HG03342 (cell line): ENCODE data around the gene CDC26.
"Not testable (repeated sequence)": the region's sequence is repeated elsewhere in the genome, so short reads cannot be mapped to it uniquely, and the experiment has no call there.

Experiments used
- ATAC-seq: cut with Tn5 transposase; IDR thresholded peaks from one replicate; pipeline ENCODE4 v1.9.1; 2021; ENCODE audit warnings: mild to moderate bottlenecking, moderate library complexity; ENCODE audit not compliant: unreplicated experiment

CDC26 gene

DNA sequence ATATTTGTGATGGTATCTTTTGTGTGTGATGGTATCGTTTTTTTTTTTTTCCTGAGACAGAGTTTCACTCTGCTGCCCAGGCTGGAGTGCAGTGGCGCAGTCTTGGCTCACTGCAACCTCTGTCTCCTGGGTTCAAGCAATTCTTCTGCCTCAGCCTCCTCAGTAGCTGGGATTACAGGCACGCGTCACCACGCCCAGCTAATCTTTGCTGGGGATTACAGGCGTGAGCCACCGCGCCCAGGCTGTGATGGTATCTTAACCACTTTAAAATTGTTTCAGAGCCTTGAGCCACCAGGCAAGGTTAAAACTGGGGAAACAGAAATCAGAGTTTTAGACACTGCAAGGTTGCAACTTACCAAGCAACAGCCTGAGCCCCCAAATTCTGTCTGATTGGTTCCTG, 20.9 kb upstream of the CDC26 start:
- ATAC-seq: not testable (repeated sequence)

DNA sequence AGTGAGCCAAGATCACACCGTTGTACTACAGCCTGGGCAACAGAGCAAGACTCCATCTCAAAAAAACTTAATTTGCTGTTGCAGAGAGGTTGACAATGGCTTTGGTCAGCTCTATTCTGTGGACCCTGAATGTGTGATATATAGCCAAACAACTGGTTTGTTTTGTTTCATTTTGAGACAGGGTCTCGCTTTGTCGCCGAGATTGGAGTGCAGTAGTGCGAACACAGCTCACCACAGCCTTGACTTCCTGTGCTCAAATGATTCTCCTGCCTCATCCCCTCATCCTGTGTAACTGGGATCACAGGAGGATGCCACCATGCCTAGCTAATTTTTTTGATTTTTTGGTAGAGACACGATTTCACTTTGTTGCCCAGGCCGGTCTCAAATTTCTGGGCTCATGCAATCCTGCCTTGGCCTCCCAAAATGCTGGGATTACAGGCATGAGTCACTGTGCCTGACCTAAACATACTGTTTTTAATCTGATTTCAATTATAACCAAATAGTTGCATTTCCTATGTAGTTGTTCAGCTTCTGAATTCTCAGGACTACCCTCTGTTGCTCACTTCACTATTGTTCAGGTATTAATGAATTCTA, 18.0 kb upstream of the CDC26 start:
- ATAC-seq: no peak

DNA sequence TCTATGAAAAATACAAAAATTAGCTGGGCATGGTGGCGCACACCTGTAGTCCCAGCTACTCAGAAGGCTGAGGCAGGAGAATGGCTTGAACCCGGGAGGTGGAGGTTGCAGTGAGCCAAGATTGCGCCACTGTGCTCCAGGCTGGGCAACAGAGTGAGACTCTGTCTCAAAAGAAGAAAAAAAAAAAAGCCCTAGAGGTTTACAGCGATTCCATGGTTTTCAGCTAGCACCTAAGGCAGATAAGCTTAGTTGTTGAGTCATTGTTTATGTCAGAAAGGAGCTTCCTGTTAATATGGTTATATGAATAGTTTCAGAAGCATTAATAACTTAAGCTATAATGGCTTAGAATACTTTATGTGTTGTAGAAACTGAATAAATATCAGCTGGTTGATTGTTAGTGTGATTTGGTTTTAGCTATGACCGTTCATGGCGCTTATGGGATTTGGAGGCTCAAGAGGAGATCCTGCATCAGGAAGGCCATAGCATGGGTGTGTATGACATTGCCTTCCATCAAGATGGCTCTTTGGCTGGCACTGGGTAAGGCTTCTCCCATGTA, 14.8 kb upstream of the CDC26 start:
- ATAC-seq: no peak

DNA sequence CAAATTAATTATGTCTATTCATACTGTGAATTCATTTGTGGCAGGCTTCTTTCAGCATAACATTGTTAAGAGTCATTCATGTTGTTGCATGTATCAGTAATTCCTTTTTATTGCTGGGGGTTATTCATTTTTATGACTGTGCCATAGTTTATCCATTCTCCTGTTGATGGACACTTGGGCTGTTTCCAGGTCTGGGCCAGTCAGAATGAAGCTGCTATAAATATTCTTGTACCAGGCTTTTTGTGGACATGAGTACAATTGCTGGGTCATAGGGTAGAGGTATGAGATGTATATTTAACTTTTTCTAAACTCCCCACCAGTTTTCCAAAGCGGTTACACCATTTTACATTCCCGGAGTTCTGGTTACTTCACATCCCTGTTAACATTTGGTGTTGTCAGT, 13.7 kb upstream of the CDC26 start:
- ATAC-seq: no peak

DNA sequence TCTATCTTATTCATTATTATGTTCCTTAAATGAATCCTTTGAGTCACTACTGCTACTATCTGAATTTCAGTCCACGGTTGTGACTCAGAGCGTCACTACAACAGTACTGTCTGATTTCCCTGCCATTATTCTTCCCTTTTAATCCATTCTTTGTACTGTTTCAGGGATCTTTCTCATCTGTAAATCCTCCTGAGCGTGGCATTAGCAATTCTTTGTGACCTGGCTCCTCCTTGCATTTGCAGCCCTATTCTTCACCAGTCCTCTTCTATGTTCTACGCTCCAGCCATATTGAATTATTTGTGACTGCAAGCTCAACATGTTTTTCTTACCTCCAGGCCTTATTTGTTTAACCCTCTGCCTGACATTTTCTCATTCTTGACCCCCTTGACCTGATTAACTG, 6.0 kb upstream of the CDC26 start:
- ATAC-seq: no peak

DNA sequence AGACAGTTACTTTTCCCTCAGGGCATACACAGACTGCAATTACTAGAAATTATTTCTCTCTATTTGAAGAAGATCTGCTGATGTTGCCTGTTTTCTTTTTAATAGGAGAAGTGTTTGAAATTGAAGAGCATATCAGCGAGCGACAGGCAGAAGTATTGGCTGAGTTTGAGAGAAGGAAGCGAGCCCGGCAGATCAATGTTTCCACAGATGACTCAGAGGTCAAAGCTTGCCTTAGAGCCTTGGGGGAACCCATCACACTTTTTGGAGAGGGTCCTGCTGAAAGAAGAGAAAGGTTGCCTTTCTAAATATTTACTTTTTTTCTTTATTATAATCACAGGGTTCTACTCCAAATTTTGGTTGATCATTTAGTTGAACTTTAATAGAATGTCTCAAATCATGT, 3.5 kb upstream of the CDC26 start:
- no peak for ATAC-seq

DNA sequence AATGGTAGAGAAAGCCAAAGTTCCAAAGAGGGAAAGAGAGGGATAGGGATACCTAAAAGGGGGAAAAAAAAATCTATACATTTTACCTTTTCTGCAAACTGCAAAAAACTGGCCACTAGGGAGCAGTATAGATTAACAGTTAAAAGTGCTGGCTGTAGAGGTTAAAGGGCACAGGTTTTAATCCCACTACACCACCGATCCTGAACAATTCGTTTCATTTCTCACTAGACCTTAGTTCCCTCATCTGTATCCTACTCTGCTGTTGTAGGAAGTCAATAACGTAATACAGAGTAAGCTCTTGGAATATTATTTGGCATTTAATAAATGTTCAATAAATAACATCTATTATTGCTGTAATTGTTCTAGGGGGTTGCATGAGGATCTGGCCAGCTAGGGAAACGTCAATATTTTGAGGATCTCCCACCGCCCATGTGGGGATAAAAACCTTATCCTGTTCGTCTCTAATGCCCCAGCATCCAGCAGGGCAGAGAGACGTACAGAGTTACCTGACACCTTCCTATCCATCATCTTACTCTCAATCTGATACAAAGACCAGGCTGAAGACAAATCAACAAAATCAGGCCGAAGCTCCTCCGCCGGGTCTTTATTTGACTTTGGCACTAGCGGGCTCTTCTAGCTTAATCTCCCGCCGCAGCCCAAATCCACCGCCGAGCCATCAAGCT, 757 bp downstream of the CDC26 start:
- ATAC-seq: peak; percentile 2

DNA sequence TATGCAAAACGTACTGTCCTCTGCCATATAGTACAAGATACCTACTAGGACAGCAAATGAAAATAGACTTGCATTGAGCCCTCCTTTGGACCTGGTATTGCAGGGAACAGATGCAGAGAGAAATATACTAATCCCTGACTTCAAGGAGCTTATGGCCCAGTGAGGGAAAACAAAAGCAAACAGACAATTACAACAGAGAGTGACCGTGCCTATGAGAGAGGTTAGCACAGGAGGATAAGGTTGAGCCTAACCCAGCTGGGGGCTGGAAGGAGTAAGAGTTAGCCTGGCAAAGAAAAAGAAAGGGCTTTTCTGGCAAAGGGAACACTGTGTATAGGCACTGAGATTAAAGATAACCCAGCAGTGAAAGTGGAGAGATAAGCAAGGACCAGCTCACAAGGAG, 5.5 kb downstream of the CDC26 start:
- ATAC-seq: no peak

DNA sequence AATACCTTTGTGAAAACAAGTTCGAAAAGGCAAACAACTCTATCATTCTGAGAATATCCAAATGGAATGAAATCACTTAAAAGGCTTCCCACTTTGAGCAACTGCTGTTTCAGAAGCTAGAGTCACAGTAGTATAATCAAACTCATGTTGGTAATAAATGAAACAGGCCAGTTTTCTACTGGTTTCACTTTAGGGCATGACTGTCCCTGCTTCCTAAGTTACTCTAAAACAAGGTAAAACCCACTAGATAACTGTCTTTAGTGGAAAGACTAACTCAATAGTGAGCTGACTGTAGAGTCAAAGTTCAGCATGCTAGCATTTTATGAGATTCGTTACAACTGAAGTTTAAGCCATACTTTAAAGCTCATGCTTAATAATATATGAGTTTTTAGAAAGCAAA, 6.0 kb downstream of the CDC26 start:
- no peak for ATAC-seq

DNA sequence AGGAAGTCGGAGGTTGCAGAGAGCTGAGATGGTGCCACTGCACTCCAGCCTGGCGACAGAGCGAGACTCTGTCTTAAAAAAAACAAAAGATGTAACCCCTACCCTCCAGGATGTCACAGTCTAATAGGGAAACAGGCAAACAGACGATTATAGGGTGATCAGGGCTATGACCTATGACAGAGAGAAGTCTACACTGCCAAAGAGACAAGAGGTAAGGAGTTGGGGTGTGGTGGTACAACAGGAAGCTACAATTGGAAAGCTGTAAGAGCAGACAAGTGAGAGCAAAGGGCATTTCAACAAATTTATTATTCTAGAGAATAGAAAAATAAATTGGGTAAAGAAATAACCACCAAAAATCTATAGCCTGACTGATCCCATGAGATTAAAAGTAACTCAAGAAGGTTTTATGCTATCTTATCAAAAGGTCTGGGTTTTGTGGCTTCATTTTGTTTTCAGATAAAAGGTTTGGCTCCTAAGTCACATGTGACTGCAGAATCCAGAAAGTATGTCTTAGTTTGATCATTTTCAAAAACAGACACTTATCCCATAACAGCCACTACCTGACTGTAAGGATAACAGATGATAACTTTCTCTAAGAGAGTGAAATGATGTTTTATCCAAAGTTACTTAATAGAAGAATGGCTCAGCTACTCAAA, 7.3 kb downstream of the CDC26 start:
- no peak for ATAC-seq

DNA sequence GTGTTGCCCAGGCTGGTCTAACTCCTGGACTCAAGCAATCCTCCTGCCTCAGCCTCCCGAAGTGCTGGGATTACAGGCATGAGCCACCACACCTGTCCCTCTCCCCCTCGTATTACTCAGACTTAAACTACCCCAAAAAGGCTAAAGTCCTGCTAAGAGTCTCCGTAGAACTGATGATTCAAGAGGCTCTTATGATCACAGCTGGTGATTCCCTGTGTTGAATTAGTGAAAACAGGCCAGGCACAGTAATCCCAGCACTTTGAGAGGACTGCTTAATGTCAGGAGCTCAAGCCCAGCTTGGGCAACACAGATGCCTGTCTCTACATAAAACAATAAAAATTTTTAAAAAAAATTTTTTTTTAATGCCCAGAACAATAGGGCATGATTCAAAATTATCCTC, 9.2 kb downstream of the CDC26 start:
- no peak for ATAC-seq

DNA sequence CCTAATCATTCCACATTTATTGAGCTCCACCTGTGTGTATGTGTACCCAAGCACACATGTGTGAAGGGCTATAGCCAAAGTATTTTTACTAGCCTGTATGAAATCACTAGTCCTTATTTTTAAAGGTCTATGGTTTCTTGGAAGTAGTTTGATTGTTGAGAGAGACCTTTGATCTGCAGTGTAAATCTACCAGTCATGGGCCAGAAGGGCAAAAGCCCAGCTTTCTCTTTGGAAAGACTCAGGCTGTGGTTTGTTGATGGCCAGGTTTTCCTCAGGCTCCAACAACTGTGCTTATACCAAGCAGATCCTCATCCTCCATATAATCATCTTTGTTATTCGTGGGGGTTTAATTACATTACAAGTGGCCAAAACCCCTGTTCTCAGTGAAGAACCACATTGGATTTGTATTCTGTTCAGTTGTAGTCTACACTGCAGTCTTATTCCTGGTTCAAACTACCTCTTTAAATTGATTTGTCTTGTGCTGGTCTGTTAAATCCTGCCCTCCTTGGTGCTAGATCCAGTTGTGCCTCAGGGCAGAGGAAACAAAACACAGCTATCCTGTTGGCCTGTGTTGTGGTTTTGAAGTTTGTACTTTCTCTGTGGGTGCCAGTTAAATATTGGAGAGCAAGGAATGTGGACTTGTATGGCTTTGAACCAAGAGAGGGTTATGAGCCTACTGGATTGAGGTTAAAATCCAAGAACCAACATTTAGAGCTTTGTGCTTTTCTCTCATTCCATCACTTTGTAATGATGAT, 13.3 kb downstream of the CDC26 start:
- ATAC-seq: no peak

DNA sequence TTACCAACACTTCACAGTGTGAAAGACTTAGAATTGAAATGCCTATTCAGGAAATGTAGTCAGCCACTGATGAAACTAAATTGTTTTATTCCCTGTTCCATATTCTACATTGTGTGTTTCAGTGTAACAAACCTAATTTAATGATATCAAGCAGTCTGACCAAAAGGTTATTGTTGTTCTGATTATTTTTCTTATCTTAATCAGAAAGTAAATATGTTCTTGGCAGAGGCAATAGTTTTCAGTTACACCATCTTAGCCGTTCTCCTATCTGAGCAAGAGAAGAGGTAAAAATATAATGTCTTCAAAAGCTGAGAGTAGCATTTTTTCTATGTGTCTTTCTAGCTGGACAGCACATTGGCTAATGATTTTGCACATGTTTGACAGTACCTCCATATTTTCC, 17.1 kb downstream of the CDC26 start:
- ATAC-seq: no peak

DNA sequence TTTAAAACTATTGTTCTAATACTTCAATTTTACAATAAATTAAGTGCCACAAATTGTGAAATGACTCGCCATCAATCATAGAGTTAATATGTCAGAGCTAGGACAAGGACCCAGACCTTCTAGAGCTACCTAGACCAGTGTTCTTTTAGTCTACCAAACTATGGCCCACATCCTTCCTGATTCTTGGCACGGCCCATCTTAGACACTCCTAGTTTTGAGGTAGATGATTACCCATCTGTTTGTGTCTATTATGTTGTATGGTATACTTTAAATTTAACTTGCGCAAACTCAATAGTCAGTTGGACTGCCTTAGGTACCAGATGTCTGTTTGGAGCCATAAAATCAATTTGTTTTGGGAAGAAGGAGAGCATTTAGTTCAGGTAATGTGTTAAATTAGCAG, 17.5 kb downstream of the CDC26 start:
- no peak for ATAC-seq

DNA sequence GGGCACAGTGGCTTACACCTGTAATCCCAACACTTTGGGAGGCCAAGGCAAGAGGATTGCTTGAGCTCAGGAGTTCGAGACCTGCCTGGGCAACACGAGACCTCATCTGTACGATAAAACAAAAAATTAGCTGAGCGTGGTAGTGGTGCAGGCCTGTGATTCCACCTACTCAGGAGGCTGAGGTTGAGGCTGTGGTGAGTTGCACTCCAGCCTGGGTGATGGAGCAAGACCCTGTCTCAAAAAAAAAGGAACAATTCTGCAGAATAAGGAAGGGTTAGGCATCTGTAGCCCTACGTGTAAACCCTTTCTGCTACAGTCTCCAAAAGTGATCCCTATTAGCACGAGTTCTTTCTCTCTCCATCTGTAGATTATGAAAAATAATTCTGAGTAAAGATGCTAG, 19.9 kb downstream of the CDC26 start:
- ATAC-seq: no peak

DNA sequence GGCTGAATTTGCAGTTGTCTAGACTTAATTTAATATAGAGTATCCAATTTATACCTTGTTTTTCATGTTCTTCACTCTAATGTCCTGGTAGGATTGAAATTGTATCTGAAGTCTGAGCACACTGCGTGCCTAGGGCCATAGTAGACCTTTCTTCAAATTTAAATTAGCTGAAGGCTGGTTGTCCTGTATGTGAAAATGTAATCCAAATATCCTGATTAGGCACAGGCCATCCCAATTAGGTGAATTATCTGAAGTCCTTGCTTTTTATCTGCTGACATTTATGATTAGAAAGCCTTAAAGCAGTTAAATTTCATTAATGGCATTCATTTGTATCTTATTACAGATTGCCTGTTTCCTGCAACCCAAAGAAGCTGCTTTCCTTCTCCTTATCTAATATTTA, 20.4 kb downstream of the CDC26 start:
- no peak for ATAC-seq

DNA sequence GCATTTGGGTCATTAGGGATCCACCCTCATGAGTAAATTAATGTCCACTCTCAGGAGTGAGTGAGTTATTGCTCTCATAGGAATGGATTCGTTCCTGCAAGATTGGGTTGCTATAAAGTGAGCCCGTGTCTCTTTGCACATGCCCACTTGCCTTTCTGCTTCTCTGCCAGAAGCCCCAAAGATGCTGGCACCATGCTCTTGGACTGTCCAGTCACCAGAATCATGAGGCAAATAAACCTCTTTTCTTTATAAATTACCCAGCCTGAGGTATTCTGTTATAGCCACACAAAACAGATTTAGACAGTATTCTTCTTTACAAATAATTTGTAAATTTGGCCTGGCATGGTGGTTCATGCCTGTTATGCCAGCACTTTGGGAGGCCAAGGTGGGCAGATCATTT, 24.6 kb downstream of the CDC26 start:
- no peak for ATAC-seq

DNA sequence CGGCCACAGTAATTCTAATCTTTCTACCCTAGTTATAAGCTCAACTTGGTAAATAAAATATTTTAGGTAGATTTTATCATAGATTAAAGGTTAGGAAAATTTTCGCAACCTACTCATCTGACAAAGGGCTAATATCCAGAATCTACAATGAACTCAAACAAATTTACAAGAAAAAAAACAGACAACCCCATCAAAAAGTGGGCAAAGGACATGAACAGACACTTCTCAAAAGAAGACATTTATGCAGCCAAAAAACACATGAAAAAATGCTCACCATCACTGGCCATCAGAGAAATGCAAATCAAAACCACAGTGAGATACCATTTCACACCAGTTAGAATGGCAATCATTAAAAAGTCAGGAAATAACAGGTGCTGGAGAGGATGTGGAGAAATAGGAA, 25.7 kb downstream of the CDC26 start:
- not testable (repeated sequence) for ATAC-seq

DNA sequence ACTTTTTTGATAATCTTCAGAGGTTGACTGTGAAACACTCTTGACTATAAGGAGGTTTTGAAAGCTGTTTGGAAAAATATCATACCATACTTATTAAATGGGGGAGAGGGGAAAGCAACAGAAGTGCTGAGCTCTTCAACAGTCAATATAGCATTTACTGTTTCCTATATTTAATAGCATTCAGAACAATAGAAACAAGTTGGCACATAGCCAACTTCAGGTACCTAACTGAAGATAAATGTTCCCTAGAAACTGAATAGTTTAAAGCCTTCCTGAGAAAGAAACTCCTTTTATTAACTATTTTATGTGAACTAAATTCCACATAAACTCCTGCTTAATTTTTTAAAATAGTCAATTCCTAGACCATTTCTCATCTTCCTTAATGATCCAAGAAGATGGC, 27.7 kb downstream of the CDC26 start:
- ATAC-seq: no peak

DNA sequence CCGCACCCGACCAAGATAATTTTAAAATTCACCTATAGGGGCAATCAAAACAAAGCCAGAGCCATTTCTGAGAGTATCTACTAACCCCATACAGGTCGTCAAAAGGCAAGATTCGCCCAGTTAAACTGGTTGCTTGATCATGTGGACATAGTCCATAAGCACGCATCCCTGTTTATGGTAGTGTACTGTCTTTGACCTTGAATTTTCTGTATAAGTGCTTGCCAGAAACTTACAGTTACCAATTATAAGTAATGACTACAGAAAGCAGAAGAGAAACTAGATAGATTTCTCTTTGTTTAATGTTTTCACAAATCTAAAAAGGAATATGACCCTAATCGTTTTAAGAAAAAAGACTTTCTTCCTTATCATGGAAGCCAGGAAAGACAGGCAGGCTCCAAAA, 28.4 kb downstream of the CDC26 start:
- no peak for ATAC-seq

DNA sequence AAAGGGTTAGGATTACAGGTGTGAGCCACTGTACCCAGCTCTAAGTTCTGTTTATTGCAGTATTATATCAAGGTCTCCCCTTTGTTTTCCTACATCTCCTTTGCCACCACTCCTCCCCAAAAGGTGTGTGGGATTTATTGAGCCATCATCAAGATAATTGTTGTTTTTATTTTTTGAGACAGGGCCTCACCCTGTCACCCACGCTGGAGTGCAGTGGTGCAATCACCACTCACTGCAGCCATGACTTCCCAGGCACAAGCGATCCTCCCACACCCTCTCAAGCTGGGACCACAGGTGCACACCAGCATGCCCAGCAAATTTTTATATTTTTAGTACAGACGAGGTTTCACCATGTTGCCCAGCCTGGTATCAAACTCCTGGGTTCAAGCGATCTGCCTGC, 29.5 kb downstream of the CDC26 start:
- no peak for ATAC-seq

DNA sequence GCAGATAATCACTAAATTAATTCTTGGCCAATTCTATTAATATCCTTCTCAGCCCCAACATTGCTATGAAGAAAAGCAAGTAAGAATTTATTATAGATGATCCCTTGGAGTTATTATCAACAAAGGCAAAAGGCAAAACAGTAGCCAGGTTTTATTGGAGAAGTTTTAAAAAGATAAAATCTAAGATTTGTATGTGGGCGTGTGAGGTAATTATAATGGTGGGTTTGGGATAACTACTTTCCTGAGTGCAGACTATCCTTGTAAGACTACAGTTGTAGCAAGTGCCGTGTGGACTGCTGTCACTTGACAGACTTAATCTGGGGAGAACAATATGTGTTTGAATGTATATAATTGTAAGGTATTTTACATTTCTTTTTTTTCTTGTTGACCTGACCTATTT, 30.8 kb downstream of the CDC26 start:
- ATAC-seq: no peak
